Astrocyte of the cerebellum (primary cell): Measurements from ENCODE around the gene PTH2.
A peak's percentile ranks its signal among the peaks of the same experiment; 100 is the strongest.

Experiments used
- DNase-seq: peaks from one replicate; pipeline ENCODE4 v3.0.0-alpha.2; 2011; ENCODE audit warnings: low read depth
- H3K4me3 ChIP-seq: 2 replicates; pipeline ENCODE4 v1.5.1; 2011; ENCODE audit warnings: mild to moderate bottlenecking, low read depth, low read length, moderate library complexity
- CTCF ChIP-seq: IDR thresholded peaks from 2 replicates; pipeline ENCODE4 v1.5.1; 2012; ENCODE audit warnings: low read length, low read depth, moderate library complexity, mild to moderate bottlenecking; ENCODE audit errors: missing control alignments
- in situ Hi-C: cut with HindIII; loops from 2 replicates; pipeline ENCODE4 v1.10.0; 2017; ENCODE audit warnings: low sequenced_read_pairs

PTH2 gene

DNA sequence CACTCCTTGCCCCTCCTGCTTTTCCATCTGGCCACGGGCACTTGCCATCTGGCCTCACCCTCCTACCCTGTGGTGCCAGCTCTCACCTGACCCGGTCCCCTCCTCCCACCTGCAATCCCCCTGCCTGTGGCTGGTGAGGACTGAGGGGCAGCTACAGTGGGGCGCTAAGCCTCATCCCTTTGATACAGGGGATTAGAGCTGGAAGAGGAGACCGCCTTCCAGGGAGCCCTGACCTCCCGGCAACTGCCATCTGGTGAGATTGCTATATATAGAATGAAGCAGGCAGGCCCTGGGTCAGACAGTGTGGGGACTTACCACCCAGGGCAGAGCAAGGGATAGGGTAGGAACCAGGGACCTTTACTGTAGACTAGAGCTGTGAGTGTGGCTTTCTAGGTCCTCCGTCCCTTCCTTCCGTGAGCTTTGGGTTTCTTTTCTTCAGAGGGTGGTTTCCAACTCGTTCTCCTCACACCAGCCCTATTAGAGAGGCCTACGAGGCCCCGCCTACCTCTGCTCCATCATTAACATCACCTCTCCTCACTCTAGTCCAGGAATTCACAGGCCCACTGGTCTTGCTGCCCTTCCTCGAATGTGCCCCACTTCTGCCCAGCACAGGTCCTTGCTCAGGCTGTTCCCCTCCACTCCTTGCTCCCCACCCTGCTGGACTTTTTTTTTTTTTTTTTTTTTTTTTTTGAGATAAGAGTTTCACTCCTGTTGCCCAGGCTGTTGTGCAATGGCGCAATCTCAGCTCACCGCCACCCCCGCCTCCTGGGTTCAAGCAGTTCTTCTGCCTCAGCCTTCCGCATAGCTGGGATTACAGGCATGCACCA is 27.4 kb downstream of the PTH2 start:
- TF ChIP-seq CTCF: no peak
- no peak for DNase-seq
- in situ Hi-C loops: no loop called here
- no peak overlapping the region for H3K4me3 ChIP-seq

- in situ Hi-C loops: no loop called here
- H3K4me3 ChIP-seq: no peak overlapping the region
- DNase-seq: no peak
- no peak for TF ChIP-seq CTCF
Measured at GRCh38 chr19:49393881-49394280, 29.4 kb downstream of the PTH2 start.

DNA sequence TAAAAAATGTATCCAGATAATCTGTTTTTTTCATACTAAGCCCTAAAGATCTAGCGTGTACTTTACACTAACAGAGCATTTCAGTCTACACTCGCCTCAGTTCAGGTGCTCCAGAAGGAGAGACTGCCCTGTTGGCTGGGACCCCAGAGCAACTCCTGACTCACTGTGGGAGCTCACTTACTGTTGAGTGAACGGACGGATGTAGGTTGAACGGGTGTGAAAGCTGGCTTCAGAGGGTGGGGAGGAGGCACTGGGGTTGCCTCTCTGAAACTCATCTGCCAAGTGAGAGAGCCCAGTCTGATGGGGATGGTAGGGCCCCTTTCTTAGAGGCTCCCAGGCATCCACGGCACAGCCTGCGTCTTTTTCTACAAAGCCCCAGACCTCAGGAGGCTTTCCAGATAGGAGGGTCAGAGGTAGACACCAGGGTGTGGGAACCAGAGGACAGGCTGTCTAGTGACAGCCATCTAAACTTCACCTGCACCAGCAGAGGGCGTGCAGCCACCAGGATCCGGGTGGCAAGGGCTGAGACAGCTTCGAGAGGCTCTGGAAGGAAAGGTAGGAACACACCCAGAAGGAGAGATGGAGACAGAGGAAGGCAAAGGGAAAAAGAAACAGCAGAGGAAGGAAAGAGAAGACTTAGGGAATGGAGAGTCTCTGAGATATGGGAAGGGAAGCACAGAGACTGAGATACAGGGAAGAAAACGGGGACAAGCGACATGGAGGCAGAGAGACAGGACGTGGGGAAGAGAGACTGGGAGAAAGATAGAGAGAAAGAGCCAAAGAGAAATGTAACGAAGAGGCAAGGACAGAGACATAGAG is 31.5 kb downstream of the PTH2 start:
- H3K4me3 ChIP-seq: no peak overlapping the region
- DNase-seq: peak; percentile 35
- in situ Hi-C loops: no loop called here
- TF ChIP-seq CTCF: peak; percentile 79

DNA sequence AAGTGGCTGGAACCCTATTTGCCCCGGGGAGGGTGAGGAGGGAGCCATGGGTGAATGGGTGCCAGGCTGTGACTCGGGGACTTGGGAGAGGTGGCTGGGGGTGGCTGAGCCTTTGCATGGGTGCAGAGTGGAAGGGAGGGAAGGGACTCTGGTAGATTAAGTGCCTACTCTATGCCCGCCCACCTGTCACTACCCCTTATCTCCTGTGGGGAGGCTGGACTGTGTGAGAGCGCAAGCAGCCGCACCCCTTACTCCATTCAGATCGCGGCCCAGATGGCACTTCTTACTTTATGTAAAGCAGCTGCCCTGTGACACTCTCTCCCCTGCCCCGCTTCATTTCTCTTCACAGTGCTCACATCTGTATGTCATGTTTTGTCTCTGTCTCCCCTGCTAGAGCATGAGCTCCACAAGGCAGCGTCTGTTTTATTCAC is 32.3 kb downstream of the PTH2 start:
- no peak overlapping the region for H3K4me3 ChIP-seq
- no peak for DNase-seq
- no peak for TF ChIP-seq CTCF
- in situ Hi-C loops: no loop called here

- no peak for DNase-seq
Measured at GRCh38 chr19:49390131-49390928, 32.9 kb downstream of the PTH2 start.

More at GRCh38 chr19:49390131-49390928, 32.9 kb downstream of the PTH2 start:
- in situ Hi-C loops: no loop called here
- TF ChIP-seq CTCF: no peak
- no peak overlapping the region for H3K4me3 ChIP-seq
